ENCODE measurements around the gene AMOT.

GRCh38 chrX:112822892-112823291, 17.7 kb downstream of the AMOT start:
- TF ChIP-seq POLR2A (IDR thresholded peaks at IDR 0.05) (no peak), CTCF (IDR thresholded peaks at IDR 0.05) (no peak)
